ENCODE measurements around the gene DTX4.

DTX4 gene

DNA sequence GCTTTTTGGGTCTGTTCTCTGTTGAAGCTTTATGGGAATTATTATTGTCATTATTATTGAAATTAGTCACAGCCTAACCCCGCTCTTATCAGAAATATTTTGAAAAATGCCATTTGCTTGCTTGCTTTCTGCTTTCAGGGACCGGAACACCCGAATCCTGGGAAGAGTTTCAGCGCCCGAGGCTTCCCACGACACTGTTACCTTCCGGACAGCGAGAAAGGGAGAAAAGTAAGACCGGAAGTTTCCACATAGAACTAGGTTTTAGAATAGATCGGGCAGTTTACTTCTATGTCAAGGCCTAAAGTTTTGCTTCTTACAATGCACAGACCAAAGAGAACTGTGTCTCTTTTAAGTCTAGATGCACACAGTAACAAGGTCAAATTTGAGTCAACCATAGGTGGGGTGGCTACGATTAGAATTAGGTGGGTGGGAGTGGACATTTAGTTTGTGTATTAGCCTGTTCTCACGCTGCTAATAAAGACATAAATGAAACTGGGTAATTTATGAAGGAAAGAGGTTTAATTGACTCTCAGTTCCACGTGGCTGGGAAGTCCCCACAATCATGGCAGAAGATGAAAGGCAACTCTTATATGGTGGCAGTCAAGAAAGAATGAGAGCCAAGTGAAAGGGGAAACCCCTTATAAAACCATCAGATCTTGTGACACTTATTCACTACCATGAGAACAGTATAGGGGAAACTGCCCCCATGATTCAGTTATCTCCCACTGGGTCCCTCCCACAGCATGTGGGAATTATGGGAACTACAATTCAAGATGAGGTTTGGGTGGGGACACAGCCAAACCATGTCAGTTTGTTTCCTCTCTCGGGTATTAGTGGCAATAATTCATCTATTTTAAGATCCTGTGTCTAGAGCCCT lies 27.9 kb downstream of the DTX4 start:
- no peak for DNase-seq (ENCODE audit: low read depth, low spot score)
- Histone ChIP-seq H3K9ac (ENCODE audit: insufficient read length, low read depth) (no peak overlapping the region), H3K9me3 (ENCODE audit: insufficient read depth, low read length) (no peaks in the 10 kb centered on the region), H3K4me1 (ENCODE audit: insufficient read depth, insufficient read length) (no peaks in the 10 kb centered on the region), H3K4me3 (ENCODE audit: insufficient read length, low read depth) (no peak overlapping the region), H3K36me3 (ENCODE audit: insufficient read depth, insufficient read length, low read length) (peaks cover 79% of the 10 kb centered on the region), H3K27me3 (ENCODE audit: insufficient read depth, insufficient read length) (no peaks in the 10 kb centered on the region)
- TF ChIP-seq YY1 (IDR thresholded peaks at IDR 0.05; ENCODE audit: insufficient read depth, insufficient read length) (no peak), ZNF274 (IDR thresholded peaks at IDR 0.05; ENCODE audit: low read depth, low read length) (no peak), SUZ12 (IDR thresholded peaks at IDR 0.05; ENCODE audit: extremely low read depth, insufficient read depth, insufficient read length) (no peak)

DNA sequence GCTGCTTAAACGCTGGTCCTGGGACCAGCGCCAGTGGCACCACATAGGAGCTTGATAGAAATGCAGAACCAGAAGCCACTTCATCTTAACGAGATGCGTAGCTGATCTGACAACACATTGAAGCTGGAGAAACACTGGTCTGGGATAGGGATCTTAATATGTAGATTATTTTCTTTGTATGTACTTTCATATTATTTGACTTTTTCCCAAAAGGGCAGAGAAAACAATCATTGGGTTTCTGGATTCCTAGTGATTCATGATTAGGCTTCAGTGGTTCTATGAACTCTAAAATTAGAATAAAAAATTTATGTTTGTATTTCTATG lies 28.5 kb downstream of the DTX4 start:
- H3K36me3 ChIP-seq (ENCODE audit: insufficient read depth, insufficient read length, low read length) = peaks cover 79% of the 10 kb centered on the region

DNA sequence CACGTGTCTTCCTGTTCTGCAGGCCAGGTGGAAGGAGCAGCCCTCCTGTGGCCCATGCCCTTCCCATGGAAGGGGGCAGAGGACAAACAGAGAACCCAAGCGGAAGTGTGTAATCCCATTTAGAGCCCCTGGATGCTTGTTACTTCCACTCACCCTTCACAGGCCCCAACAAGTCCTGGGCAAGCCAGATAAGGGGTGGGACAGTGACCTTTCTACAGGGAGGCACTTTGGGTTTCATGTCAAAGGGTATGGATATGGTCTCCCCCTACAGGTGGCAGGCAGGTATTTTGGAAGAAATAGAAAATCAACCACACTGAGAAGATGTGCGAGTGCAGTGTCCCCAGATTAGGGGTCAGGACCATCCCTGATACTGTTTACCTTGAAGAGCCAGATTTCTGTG lies 29.4 kb downstream of the DTX4 start:
- H3K4me1 ChIP-seq (ENCODE audit: insufficient read depth, insufficient read length) = no peaks in the 10 kb centered on the region
- H3K4me3 ChIP-seq (ENCODE audit: insufficient read length, low read depth) = no peak overlapping the region
- no peak for DNase-seq (ENCODE audit: low read depth, low spot score)
- H3K9me3 ChIP-seq (ENCODE audit: insufficient read depth, low read length) = no peaks in the 10 kb centered on the region
- H3K9ac ChIP-seq (ENCODE audit: insufficient read length, low read depth) = no peak overlapping the region
- TF ChIP-seq ZNF274 (IDR thresholded peaks at IDR 0.05; ENCODE audit: low read depth, low read length) (no peak), YY1 (IDR thresholded peaks at IDR 0.05; ENCODE audit: insufficient read depth, insufficient read length) (no peak), SUZ12 (IDR thresholded peaks at IDR 0.05; ENCODE audit: extremely low read depth, insufficient read depth, insufficient read length) (no peak)
- peaks cover 79% of the 10 kb centered on the region for H3K36me3 ChIP-seq (ENCODE audit: insufficient read depth, insufficient read length, low read length)
- no peaks in the 10 kb centered on the region for H3K27me3 ChIP-seq (ENCODE audit: insufficient read depth, insufficient read length)

More for the DNA sequence above, 28.5 kb downstream of the DTX4 start:
- Histone ChIP-seq H3K9ac (ENCODE audit: insufficient read length, low read depth) (no peak overlapping the region), H3K27me3 (ENCODE audit: insufficient read depth, insufficient read length) (no peaks in the 10 kb centered on the region), H3K4me1 (ENCODE audit: insufficient read depth, insufficient read length) (no peaks in the 10 kb centered on the region), H3K9me3 (ENCODE audit: insufficient read depth, low read length) (no peaks in the 10 kb centered on the region), H3K4me3 (ENCODE audit: insufficient read length, low read depth) (no peak overlapping the region)
- no peak for TF ChIP-seq ZNF274 (IDR thresholded peaks at IDR 0.05; ENCODE audit: low read depth, low read length)
- no peak for TF ChIP-seq YY1 (IDR thresholded peaks at IDR 0.05; ENCODE audit: insufficient read depth, insufficient read length)
- TF ChIP-seq SUZ12 (IDR thresholded peaks at IDR 0.05; ENCODE audit: extremely low read depth, insufficient read depth, insufficient read length) = no peak
- DNase-seq (ENCODE audit: low read depth, low spot score) = no peak

- Histone ChIP-seq H3K27me3 (ENCODE audit: insufficient read depth, insufficient read length) (no peaks in the 10 kb centered on the region), H3K4me1 (ENCODE audit: insufficient read depth, insufficient read length) (no peaks in the 10 kb centered on the region), H3K9me3 (ENCODE audit: insufficient read depth, low read length) (no peaks in the 10 kb centered on the region), H3K9ac (ENCODE audit: insufficient read length, low read depth) (no peak overlapping the region), H3K36me3 (ENCODE audit: insufficient read depth, insufficient read length, low read length) (peaks cover 62% of the 10 kb centered on the region), H3K4me3 (ENCODE audit: insufficient read length, low read depth) (no peak overlapping the region)
- TF ChIP-seq YY1 (IDR thresholded peaks at IDR 0.05; ENCODE audit: insufficient read depth, insufficient read length) (no peak), SUZ12 (IDR thresholded peaks at IDR 0.05; ENCODE audit: extremely low read depth, insufficient read depth, insufficient read length) (no peak), ZNF274 (IDR thresholded peaks at IDR 0.05; ENCODE audit: low read depth, low read length) (no peak)
- DNase-seq (ENCODE audit: low read depth, low spot score) = no peak
Observed at GRCh38 chr11:59204746-59205145, 32.8 kb downstream of the DTX4 start.

DNA sequence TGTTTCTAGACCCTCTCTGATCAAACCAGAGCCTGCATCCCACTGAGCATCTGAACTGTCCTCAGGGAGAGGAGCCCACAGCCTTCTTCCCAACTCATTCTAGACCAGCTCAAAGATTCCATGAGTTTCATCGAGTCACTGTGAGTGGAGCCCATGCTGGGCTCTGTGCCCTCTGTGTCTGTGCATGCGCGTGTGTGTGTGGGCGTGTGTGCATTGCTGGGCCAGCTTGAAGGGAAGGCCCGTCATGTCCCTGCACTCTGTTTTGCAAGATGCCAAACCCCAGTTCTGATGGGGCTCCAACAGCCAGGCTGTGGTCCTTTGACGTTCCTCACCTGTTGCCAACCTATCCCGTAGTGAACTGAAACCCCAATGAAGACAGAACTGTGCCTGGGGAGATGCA lies 33.7 kb downstream of the DTX4 start:
- Histone ChIP-seq H3K9me3 (ENCODE audit: insufficient read depth, low read length) (no peaks in the 10 kb centered on the region), H3K36me3 (ENCODE audit: insufficient read depth, insufficient read length, low read length) (peaks cover 58% of the 10 kb centered on the region), H3K4me1 (ENCODE audit: insufficient read depth, insufficient read length) (no peaks in the 10 kb centered on the region), H3K9ac (ENCODE audit: insufficient read length, low read depth) (no peak overlapping the region), H3K4me3 (ENCODE audit: insufficient read length, low read depth) (no peak overlapping the region), H3K27me3 (ENCODE audit: insufficient read depth, insufficient read length) (no peaks in the 10 kb centered on the region)
- DNase-seq (ENCODE audit: low read depth, low spot score) = no peak
- TF ChIP-seq ZNF274 (IDR thresholded peaks at IDR 0.05; ENCODE audit: low read depth, low read length) = no peak
- TF ChIP-seq SUZ12 (IDR thresholded peaks at IDR 0.05; ENCODE audit: extremely low read depth, insufficient read depth, insufficient read length) = no peak
- no peak for TF ChIP-seq YY1 (IDR thresholded peaks at IDR 0.05; ENCODE audit: insufficient read depth, insufficient read length)

GRCh38 chr11:59206635-59207034 lies 34.7 kb downstream of the DTX4 start:
- H3K27me3 ChIP-seq (ENCODE audit: insufficient read depth, insufficient read length) = no peaks in the 10 kb centered on the region
- no peaks in the 10 kb centered on the region for H3K4me1 ChIP-seq (ENCODE audit: insufficient read depth, insufficient read length)
- peaks cover 49% of the 10 kb centered on the region for H3K36me3 ChIP-seq (ENCODE audit: insufficient read depth, insufficient read length, low read length)
- no peak overlapping the region for H3K9ac ChIP-seq (ENCODE audit: insufficient read length, low read depth)
- no peak for TF ChIP-seq ZNF274 (IDR thresholded peaks at IDR 0.05; ENCODE audit: low read depth, low read length)
- TF ChIP-seq YY1 (IDR thresholded peaks at IDR 0.05; ENCODE audit: insufficient read depth, insufficient read length) = peak; percentile 33
- no peak for TF ChIP-seq SUZ12 (IDR thresholded peaks at IDR 0.05; ENCODE audit: extremely low read depth, insufficient read depth, insufficient read length)
- no peaks in the 10 kb centered on the region for H3K9me3 ChIP-seq (ENCODE audit: insufficient read depth, low read length)
- H3K4me3 ChIP-seq (ENCODE audit: insufficient read length, low read depth) = no peak overlapping the region
- DNase-seq (ENCODE audit: low read depth, low spot score) = peak; percentile 42

DNA sequence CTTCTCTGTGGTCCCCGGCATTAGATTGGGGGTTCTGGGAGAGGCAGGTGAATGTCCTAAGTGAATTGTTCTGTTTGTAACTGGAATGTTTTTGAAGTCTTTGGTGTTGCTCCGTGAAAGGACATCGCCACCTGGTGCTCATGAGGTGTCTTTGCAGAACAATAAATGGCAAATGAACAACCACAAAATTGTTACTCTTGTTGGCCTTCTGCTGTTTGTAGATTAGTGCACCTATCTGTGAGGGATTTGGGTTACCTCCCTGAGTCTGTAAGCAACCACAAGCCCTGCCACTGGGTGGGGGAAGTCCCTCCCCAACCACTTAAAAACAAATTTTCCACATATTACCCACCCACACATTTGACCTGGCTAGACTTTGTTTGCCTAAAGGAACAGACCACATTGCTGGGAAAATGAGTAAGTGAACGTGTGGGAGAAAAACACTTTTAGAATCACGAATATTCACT lies 36.1 kb downstream of the DTX4 start:
- TF ChIP-seq YY1 (IDR thresholded peaks at IDR 0.05; ENCODE audit: insufficient read depth, insufficient read length) (no peak), SUZ12 (IDR thresholded peaks at IDR 0.05; ENCODE audit: extremely low read depth, insufficient read depth, insufficient read length) (no peak), ZNF274 (IDR thresholded peaks at IDR 0.05; ENCODE audit: low read depth, low read length) (no peak)
- peak; percentile 27 for DNase-seq (ENCODE audit: low read depth, low spot score)

More for the DNA sequence above, 36.1 kb downstream of the DTX4 start:
- no peak overlapping the region for H3K4me3 ChIP-seq (ENCODE audit: insufficient read length, low read depth)
- H3K27me3 ChIP-seq (ENCODE audit: insufficient read depth, insufficient read length) = no peaks in the 10 kb centered on the region
- H3K36me3 ChIP-seq (ENCODE audit: insufficient read depth, insufficient read length, low read length) = peaks cover 35% of the 10 kb centered on the region
- no peak overlapping the region for H3K9ac ChIP-seq (ENCODE audit: insufficient read length, low read depth)
- no peaks in the 10 kb centered on the region for H3K4me1 ChIP-seq (ENCODE audit: insufficient read depth, insufficient read length)
- H3K9me3 ChIP-seq (ENCODE audit: insufficient read depth, low read length) = no peaks in the 10 kb centered on the region

Data from NT2/D1 (cell line).